ENCODE data around the gene CFAP54.

Gene CFAP54

DNA sequence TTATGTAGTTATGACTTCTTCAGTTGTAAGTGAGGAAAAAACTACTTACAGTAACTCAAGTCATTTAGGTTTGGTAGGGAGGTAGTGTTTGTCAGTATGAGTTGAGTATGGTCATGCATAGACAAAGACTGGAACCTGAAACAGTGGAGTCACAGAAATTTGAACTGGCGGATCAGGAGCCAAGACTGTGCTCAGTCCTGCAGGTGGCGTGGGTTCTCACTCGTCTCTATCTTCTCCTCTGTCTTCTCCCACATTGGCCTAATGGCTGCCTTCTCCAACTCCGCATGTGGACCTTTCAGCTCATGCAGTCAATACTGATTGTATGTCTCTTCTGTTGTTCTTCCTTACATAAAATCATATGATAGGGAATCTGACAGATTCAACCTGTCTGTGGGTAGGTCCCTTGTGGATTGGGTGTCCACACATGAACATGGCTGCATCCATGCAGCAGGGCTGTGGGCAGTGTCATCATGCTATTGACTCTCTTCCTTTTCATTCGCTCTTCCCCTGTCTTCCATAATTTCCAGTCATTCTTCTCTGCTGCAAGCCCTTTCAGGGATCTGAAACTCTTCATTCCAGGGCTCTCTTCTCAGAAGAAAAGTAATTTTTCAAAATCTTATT is 338.9 kb downstream of the CFAP54 start:
- no peak for DNase-seq

DNA sequence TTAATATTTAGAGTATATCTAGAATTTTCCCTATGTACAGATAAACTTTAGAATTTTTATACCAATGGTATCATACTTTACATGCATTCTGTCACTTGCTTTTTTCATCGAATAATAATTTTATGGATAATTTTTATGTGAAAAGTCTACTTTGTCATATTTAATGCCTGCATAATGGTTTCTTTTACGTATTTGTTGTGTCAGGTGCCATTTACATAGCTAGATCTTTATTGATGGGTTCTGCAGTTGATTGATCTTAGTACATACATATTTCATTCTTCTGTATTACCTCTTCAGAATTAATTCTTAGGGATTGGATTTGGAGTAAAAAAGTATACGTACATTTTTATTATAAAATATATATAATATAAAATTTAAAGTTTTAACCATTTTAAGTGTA is 340.0 kb downstream of the CFAP54 start:
- no peak for DNase-seq

DNA sequence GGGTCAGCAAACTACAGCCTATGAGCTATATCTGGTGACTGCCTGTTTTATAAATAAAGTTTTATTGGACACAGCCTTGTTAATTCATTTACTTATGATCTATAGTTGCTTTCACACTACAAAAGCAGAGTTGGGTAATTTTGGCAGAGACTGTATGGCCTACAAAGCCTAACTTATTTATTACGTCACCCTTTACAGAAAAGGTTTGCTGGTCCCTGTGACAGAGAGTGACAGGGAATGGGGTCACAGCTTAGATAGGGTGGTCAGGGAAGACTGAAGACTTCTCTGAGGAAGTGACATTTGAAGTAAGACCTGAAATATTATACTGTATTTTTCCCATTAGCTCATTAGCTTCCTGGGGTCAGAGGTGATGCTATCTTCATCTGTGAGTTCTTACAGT is 342.0 kb downstream of the CFAP54 start:
- DNase-seq, result no peak

DNA sequence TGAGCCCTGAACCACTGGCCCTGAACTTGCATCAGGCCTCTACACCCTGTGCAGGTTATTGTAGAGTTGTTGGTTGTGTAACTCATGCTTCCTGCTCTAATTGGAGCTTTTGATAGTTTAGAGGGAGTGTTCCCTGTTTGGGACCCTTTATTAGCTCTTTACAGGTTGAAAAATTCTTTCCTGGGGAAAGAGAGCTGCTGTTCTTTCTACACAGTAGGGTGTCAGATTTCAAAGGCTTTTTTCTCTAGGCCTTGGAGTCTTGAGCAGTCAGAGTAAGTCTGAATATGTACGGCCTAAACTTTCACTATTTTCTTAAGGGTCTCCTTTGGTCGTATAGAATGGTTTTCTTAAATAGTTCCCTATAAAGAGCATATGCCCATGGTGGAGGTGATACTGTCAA is 356.9 kb downstream of the CFAP54 start:
- DNase-seq, result no peak

DNA sequence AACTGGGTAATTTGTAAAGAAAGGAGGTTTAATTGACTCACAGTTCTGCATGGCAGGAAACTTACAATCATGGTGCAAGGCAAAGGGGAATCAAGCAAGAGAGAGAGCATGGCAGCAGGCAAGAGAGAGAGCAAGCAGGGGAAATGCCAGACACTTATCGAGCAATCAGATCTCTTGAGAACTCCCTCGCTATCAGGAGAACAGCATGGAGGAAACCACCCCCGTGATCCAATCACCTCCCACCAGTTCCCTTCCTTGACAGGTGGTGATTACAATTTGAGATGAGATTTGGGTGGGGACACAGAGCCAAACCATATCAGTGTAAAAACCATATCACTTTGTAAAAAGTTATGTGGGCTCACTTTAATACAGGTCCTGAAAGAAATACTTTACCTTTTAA is 361.3 kb downstream of the CFAP54 start:
- no peak for DNase-seq

DNA sequence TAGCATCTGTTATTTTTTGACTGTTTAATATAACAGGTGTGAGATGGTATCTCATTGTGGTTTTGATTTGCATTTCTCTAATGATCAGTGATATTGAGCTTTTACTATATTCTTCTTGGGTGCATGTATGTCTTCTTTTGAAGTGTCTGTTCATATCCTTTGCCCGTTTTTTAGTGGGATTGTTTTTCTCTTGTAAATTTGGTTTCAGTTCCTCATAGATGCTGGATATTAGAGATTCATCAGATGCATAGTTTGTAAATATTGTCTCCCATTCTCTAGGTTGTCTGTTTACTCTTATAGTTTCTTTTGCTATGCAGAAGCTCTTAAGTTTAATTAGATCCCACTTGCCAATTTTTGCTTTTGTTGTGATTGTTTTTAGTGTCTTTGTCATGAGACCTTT is 368.8 kb downstream of the CFAP54 start:
- no peak for DNase-seq

DNA sequence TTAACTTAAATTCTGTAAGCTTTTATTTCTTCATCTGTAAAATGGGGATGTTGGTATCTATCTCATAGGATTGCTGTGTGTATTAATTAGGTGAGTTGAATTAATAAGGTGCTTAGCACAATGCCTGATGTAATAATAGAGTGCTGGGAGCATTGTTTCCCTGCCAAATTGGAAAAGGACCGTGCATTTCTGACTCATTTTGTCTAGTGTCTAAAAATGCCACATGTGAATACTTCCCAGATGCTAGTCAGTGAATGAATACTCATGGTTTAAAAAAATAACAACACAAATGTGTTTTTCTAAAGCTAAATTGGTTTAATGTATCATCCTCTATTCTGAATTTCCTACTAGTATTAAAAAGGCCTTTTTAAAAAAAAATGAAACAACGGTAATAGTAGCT is 372.3 kb downstream of the CFAP54 start:
- no peak for DNase-seq

DNA sequence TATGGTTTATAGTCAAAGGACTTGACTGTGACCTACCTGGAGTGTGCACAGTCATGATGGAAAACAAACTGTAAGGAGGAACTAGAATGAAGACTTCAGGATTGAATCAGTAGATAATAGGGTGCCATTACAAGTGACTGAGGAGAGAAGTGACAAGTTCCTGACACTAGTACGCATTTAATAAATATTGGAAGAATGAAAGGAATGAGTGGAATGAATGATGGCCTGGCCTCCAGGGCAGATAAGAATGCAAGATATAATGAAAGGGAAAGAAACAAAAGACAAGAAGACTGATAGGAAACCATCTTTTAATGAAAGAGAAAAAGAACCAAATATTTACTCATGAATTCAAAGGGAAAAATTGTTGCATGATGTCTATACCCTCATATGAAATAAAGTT is 372.9 kb downstream of the CFAP54 start:
- DNase-seq, result no peak

DNA sequence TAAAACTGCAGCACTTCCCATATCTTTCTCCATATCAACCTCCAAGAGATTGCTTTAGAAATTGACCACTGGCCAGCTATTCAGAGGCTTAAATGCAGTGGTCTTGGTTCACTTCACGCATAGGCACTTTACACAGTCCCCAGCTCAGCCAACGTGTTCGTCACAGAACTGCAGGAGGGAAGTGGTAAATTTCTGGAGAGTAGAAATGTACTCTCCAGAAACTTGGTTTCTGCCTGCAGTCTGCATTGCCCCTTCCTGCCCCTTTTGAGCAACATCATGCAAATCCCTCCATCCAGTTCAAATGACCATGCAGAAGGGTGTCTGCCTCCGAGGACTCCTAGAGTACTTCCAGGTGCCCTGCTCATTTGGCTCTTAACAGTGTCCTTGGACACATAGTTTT is 375.0 kb downstream of the CFAP54 start:
- no peak for DNase-seq

DNA sequence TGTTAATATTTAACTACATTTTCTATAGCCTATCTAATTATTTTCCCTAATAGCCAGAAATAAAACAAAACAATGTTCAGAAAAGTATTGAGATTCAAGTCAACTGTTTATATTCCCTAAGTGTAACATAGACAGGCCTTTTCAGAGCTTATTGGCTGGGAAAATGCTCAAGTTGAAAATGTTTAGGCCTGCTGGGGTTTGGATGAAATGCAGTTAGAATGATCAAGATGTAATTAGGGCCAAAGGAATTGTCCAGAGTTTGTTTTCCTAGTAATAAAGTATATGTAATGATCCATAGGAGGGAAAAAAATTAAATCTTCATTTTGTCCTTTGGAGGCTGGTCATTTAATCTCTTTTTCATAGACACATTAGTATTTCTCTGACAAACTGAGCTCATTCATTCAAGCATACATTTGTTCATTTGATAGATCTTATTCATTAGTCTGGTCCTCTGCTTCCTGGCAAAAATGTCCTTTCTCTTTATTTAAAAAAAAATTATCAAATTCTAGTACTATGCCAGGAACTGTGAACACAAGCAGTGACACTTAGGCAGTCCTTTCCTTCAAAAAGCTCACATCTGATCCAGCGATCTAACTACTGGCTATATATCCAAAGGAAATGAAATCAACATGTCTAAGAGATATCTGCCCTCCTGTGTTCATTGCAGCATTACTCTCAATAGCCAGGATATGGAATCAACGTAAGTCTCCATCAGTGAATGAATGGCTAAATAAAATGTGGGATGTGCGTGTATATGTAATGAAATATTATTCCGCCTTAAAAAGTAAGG is 377.6 kb downstream of the CFAP54 start:
- DNase-seq, result no peak

DNA sequence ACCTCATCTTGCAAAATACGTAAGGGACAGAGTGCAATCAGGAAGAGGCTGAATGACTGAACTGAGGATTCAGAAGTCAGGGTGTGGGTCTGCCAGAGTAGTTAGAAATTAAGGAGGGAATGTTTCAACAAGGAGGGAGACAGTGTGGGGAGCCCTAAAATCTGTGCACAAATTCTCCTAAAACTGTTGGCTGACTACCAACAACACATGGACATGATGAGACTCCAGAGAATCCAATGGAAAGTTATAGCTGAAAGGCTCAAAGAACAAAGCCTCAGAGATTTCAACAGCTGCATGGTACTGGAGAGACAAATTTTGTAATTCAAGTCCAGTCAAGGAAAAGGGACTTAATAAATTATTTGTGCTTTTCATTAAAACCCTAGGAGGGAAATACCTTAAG is 381.6 kb downstream of the CFAP54 start:
- DNase-seq, result no peak

DNA sequence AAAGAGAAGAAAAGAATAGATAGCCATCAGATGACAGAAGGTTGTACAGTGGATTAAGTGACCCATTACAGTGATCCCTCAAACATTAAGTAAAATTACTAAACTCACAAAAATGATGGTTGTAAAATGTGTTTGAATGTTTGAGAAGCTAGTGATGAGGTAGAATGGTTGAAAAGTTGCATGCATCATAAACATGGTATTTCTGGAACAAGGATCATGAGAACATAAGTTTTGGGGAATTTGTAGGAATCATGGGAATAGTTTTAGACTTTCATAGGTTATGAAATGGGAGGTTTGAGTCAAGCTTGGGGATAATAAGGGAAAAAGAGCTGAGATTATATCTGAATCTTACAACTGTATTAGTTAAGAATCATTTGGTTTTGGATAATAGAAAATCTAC is 383.6 kb downstream of the CFAP54 start:
- no peak for DNase-seq

DNA sequence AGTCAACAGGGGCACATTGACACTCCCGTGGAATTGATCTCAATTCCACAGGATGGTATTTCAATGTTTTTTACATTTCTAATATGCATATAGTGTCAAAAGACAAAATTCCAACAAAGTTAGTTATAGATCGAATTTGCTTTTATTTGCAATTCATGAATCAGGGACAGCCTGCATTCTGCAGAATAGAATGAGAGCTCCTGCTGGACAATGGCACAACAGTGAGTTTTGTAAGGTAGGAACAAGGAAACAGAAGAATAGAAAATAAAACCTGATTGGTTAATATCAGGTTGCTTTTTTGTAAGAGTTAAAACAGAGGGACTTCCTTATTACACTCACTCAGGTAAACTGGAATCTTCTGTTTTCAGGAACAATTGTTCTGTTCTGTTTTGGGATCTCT is 384.8 kb downstream of the CFAP54 start:
- no peak for DNase-seq

DNA sequence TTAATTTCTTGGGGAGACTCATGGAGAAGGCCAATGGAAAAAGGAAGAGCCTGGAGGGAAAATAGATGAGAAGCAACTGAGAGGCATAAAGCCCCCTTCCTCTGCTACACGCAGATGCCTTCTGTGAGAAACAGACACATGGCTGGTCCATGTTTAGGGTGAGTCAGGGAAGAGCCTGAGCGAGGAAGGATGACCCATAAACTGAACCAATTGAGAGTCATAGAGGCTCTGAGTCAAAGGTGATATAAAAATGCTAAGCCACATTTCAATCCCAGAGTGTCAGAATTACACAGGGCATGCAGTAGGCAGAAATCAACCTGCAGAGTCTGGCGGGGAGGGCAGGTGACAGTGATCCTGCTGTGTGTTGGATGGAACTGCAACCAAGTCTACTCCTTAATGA is 387.6 kb downstream of the CFAP54 start:
- no peak for DNase-seq

DNA sequence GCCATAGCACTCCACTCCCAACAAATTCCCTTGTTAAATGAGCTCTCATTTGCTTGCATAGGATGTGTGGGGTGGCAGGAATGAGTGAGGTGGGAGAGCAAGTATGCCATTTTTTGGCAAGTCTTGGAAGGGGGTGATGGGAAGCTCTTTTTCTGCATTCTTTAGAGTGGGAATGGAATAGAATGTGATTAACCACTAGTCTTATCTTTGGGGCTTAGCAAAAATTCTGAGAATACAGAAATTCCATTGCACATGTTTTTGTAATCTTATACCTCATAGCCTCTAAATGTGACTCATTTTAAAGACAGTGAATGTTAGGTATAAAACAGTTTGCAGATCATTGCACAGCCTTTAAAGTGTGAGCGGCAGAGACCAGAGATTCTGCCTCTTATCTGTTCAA is 389.3 kb downstream of the CFAP54 start:
- DNase-seq, result no peak

DNA sequence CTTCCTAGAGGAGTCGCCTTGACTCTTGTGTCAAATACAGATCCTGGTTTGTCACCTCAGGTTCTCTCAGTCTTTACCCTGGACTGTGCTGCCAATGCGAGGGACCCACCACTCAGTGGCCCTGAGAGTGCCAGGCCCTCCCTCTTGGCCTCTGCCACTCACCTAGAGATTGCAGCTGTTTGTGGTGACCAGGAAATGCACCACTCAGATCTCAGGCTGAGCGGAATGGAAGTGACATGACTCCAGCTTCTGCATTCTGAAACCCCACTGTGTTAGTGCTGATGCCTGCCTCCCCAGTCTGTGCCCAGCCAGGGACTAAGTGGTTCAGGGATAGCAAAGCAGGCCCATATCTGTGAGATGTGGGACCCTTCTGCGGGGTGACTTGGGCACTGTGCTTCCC is 389.9 kb downstream of the CFAP54 start:
- DNase-seq, result no peak

DNA sequence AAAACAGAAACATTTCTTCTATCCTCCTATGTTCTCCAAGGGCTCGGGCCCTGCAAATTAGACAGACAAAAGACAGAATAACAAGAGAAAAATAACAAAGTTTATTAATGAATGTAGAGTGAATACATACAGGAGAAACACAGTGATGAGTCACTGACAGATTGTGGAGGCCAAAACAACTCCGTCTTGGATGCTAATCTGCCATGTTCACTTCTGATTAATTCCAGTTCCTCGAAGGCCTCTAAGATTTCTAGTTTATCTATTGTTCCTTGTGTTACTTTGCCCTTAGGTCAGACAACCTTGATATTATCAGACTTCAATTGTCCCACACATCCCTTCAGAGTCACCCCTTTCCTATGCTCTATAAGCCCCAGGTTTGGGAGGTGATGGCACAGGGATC is 390.8 kb downstream of the CFAP54 start:
- DNase-seq, result no peak

DNA sequence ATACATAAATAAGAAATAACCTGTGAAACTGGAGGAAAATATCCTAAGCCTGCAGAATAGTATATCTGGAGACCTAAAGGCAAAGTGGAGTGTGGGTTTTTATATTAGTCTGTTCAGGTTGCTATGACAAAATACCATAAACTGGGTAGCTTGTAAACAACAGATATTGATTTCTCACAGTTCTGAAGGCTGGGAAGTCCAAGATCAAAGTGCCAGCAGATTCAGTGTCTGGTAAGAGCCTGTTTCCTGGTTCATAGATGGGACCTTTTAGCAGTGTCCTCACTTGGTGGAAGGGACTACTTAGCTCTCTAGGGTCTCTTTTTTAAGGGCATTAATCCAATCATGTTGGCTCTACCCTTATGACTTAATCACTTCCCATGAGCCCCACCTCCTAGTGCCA is 392.2 kb downstream of the CFAP54 start:
- DNase-seq, result no peak

DNA sequence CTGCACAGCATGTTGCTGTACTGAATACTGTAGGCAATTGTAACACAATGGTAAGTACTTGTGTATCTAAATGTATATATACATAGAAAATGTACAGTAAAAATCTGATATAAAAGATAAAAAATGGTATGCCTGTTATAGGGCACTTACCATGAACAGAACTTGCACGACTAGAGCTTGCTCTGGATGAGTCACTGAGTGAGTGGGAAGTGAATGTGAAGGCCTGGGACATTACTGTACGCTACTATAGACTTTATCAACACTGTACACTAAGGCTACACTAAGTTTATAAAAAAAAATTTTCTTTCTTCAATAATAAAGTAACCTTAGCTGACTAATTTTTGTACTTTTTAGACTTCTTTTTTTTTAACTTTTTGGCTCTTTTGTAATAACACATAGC is 393.5 kb downstream of the CFAP54 start:
- peak in 3 of 4 experiments; percentile 11 to 22 (median 18) for DNase-seq

DNA sequence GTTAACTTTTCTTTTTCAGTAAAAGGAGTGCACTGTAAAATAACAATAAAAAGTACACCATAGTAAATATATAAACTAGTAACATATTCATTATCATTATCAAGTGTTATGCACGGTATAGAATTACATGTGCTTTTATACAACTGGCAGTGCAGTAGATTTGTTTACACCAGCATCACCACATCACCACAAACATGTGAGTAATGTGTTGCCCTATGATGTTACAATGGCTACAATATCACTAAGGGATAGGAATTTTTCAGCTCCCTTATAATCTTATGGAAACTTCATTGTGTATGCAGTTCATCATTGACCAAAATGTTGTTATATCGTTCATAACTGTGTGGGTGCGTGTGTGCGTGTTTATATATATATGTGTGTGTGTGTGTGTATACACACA is 394.2 kb downstream of the CFAP54 start:
- DNase-seq, result no peak

DNA sequence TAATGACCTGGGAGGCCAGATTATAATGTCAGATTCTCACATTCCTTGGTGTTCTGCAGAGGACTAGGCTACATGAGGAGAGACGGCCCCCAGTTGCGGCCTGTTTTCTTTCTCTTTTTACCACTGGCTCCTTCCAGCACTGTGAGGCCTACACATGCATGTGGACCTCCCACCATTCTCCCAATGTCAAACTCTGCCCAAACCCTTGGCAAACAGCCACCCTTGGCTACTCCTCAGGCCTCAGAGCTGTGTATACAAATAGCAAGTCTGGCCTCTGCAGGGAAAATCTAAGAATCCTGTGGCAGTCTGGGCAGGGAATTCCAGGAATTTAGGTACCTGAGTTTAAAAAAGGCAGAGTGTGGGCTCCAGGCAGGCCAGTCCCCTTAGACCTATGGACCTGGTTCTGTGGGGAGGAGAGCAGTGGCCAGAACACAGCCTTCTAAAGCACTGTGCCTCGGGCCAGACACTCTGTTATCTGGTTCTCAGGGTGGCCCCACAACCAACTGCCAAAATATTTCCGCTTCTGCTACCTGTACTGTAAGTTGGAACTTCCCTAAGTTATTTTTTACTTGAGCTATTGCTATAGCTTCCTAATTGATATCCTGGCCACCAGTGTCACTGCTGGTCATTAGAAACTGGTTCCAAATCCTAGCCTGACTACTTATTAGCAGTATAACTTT is 397.8 kb downstream of the CFAP54 start:
- no peak for DNase-seq

DNA sequence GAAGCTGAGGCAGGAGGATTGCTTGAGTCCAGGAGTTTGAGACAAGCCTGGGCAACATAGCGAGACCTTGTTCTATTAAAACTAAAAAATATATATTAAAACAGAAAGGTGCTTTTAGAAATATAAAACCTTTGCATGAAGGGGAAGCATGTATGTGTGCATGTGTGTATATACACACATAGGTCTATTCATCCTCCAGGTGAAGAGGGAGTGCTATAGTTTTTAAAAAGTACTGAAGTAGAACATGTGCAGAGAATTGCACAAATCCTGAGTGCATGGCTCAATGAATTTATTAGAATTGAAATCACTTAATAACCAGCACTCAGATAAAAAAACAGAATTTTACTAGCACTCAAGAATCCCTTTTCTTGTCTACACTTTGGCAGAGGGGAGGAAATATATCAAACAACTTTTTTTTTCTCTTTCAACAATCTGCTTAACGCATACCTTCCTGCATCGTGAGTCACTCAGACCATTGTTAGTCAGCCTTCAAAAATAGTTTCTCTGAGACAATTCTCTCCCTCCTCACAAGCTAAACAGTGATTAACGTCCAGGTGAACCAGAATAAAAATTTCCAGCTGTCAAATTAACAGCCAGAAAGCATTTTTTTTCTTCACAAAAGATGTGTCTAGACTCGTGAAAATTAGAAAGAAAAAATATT is 400.0 kb downstream of the CFAP54 start:
- DNase-seq, result no peak

DNA sequence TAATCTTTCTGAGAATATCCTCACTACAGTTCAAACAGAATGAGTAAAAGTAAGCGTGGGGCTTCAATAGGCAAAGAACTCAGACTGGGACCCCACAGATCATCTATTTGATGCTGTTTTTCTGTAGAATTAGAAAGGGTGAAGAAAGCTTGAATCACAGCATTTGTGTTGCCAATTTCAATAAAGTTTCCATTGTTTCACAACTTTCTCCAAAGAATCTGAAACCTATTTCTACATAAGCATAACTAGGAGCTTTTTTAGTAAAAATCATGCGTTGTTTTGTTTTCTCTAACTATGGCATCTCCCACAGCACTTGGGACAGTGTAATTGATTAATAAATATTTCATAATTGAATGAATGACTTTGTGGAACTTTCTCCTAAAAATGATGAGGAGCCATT is 401.0 kb downstream of the CFAP54 start:
- no peak for DNase-seq

DNA sequence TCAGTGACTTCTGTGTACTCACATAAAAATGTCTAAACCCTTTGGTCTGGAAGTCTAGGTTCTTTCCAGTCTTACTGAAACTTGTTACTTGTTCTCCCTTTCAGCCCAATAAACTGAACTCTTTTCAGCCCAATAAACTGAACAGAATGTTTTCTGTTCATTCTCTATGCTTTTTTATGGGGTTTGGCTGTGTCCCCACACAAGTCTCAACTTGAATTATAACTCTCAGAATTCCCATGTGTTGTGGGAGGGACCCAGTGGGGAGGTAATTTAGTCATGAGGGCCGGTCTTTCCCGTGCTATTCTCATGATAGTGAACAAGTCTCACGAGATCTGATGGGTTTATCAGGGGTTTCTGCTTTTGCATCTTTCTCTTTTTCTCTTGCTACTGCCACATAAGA is 402.7 kb downstream of the CFAP54 start:
- no peak for DNase-seq

All from suppressor macrophage (primary cell).